DOHH2 (cell line): ENCODE data around the gene NAV2.

Experiments used
- H3F3A ChIP-seq: fragments of 200-600 bp; sonication (generic), shearing (Covaris generic); 2 replicates; pipeline ENCODE4 v1.6.0; 2016; ENCODE audit warnings: antibody characterized with exemption, mild to moderate bottlenecking; ENCODE audit not compliant: control insufficient read depth, insufficient read depth
- H3K27ac ChIP-seq: fragments of 200-600 bp; sonication (generic); 2 replicates; pipeline ENCODE4 v1.5.1; 2014; ENCODE audit warnings: low read depth, mild to moderate bottlenecking, low read length, moderate library complexity
- H3K27me3 ChIP-seq: fragments of 200-600 bp; sonication (generic); 2 replicates; pipeline ENCODE4 v1.6.1; 2014; ENCODE audit warnings: mild to moderate bottlenecking, low read length, mixed read lengths; ENCODE audit not compliant: control insufficient read depth
- H3K36me3 ChIP-seq: fragments of 200-600 bp; sonication (generic); 2 replicates; pipeline ENCODE4 v1.6.1; 2014; ENCODE audit warnings: mild to moderate bottlenecking, low read length, moderate library complexity, mixed read lengths; ENCODE audit not compliant: control insufficient read depth
- H3K4me1 ChIP-seq: fragments of 200-600 bp; sonication (generic); 2 replicates; pipeline ENCODE4 v1.6.1; 2014; ENCODE audit warnings: mild to moderate bottlenecking, low read length, mixed read lengths; ENCODE audit not compliant: control insufficient read depth
- H3K4me2 ChIP-seq: fragments of 200-600 bp; sonication (generic); 2 replicates; pipeline ENCODE4 v1.6.0; 2014; ENCODE audit warnings: mild to moderate bottlenecking, low read length, moderate library complexity
- H3K4me3 ChIP-seq: fragments of 200-600 bp; sonication (generic); 2 replicates; pipeline ENCODE4 v1.5.1; 2014; ENCODE audit warnings: mild to moderate bottlenecking, low read length, mixed read lengths
- H3K79me2 ChIP-seq: fragments of 200-600 bp; sonication (generic); 2 replicates; pipeline ENCODE4 v1.6.1; 2014; ENCODE audit warnings: mild to moderate bottlenecking, low read length, mixed read lengths; ENCODE audit not compliant: control insufficient read depth
- H3K9me2 ChIP-seq: fragments of 200-600 bp; sonication (generic); replicated peaks from 2 replicates; pipeline ENCODE4 v1.6.1; 2014; ENCODE audit warnings: mild to moderate bottlenecking, low read length, mixed read lengths; ENCODE audit not compliant: control insufficient read depth
- H3K9me3 ChIP-seq: fragments of 200-600 bp; sonication (generic); 2 replicates; pipeline ENCODE4 v1.6.1; 2014; ENCODE audit warnings: antibody characterized with exemption, low read length, mixed read lengths; ENCODE audit not compliant: control insufficient read depth, insufficient read depth
- H4K20me1 ChIP-seq: fragments of 200-600 bp; sonication (generic); 2 replicates; pipeline ENCODE4 v1.6.0; 2014; ENCODE audit warnings: low read depth, mild to moderate bottlenecking, antibody characterized with exemption, low read length, moderate library complexity; ENCODE audit not compliant: control insufficient read depth, insufficient read depth
- EZH2phosphoT487 ChIP-seq: fragments of 200-600 bp; sonication (generic); IDR thresholded peaks from 2 replicates; pipeline ENCODE4 v1.6.1; 2017; ENCODE audit warnings: borderline replicate concordance, mild to moderate bottlenecking, antibody characterized with exemption, low read length, moderate library complexity, mixed read lengths
- TF ChIP-seq, protein P1 (sequence below): fragments of 200-600 bp; sonication (generic); IDR thresholded peaks from one replicate; pipeline ENCODE4 v1.5.1; 2014; ENCODE audit warnings: antibody characterized with exemption, mild to moderate bottlenecking, low read depth, low read length; ENCODE audit not compliant: poor library complexity, severe bottlenecking

The NAV2 gene

GRCh38 chr11:19725379-19726079, 12.9 kb downstream of the NAV2 start:
- Histone ChIP-seq H3K79me2 (no peaks in the 10 kb centered on the region), H3K4me2 (no peak overlapping the region), H3K27ac (no peak overlapping the region), H3K4me1 (no peaks in the 10 kb centered on the region), H3K36me3 (no peaks in the 10 kb centered on the region), H3F3A (no peaks in the 10 kb centered on the region), H3K27me3 (0 out of 2 replicates have a peak, but pooled peaks cover 2% of the 10 kb centered on the region), H3K9me2 (no peaks in the 10 kb centered on the region), H4K20me1 (no peaks in the 10 kb centered on the region), H3K4me3 (no peak overlapping the region), H3K9me3 (no peaks in the 10 kb centered on the region)
- TF ChIP-seq, protein P1, sequence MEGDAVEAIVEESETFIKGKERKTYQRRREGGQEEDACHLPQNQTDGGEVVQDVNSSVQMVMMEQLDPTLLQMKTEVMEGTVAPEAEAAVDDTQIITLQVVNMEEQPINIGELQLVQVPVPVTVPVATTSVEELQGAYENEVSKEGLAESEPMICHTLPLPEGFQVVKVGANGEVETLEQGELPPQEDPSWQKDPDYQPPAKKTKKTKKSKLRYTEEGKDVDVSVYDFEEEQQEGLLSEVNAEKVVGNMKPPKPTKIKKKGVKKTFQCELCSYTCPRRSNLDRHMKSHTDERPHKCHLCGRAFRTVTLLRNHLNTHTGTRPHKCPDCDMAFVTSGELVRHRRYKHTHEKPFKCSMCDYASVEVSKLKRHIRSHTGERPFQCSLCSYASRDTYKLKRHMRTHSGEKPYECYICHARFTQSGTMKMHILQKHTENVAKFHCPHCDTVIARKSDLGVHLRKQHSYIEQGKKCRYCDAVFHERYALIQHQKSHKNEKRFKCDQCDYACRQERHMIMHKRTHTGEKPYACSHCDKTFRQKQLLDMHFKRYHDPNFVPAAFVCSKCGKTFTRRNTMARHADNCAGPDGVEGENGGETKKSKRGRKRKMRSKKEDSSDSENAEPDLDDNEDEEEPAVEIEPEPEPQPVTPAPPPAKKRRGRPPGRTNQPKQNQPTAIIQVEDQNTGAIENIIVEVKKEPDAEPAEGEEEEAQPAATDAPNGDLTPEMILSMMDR = no peak

DNA sequence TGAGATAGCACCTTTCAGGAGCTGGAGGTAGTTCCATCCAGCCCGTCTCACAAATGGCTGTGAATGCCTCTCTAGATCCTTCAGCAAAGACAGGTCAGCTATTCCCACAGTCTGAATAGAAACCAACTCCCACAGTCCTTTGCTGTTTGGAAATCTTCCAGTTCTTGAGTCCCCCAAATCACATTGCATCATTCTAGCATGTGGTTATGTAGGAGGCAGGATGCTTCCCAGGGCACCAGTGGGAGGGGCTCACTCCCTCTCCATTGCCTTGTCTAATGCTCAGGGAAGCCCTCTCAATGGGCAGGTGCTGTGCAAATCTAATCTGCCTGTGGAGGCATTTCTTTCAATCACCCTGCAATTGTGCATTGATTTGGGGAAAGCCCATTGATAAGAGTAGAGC, 14.6 kb downstream of the NAV2 start:
- Histone ChIP-seq H3K27ac (no peak overlapping the region), H3K4me2 (no peak overlapping the region)

GRCh38 chr11:19728436-19728835, 15.8 kb downstream of the NAV2 start:
- Histone ChIP-seq H3K9me3 (no peaks in the 10 kb centered on the region), H3K36me3 (no peaks in the 10 kb centered on the region), H3K4me1 (no peaks in the 10 kb centered on the region), H3K79me2 (no peaks in the 10 kb centered on the region), H4K20me1 (no peaks in the 10 kb centered on the region), H3K4me2 (no peak overlapping the region), H3F3A (no peaks in the 10 kb centered on the region), H3K4me3 (no peak overlapping the region), H3K27ac (no peak overlapping the region), H3K9me2 (no peaks in the 10 kb centered on the region), H3K27me3 (no peaks in the 10 kb centered on the region)
- TF ChIP-seq, protein P1 = no peak

More for the DNA sequence above, 14.6 kb downstream of the NAV2 start:
- Histone ChIP-seq H3K27me3 (0 out of 2 replicates have a peak, but pooled peaks cover 2% of the 10 kb centered on the region), H3K9me2 (no peaks in the 10 kb centered on the region), H3K4me1 (no peaks in the 10 kb centered on the region), H4K20me1 (no peaks in the 10 kb centered on the region), H3K4me3 (no peak overlapping the region), H3K36me3 (no peaks in the 10 kb centered on the region), H3K9me3 (no peaks in the 10 kb centered on the region), H3F3A (no peaks in the 10 kb centered on the region), H3K79me2 (no peaks in the 10 kb centered on the region)
- TF ChIP-seq EZH2phosphoT487 = no peak
- TF ChIP-seq, protein P1 = no peak
